Activated CD4-positive, CD25-positive, alpha-beta regulatory T cell treated with anti-CD3 and anti-CD28 coated beads, Interleukin-2, amount 50 U/mL, for 72 hours (primary cell): Measurements from ENCODE around the gene TWSG1.
"Not testable (repeated sequence)": the region's sequence is repeated elsewhere in the genome, so short reads cannot be mapped to it uniquely, and the experiment has no call there.

Experiments
- DNase-seq: peaks from one replicate; pipeline ENCODE4 v3.0.0; 2021

Gene TWSG1

GRCh38 chr18:9336827-9337226 lies 2.3 kb downstream of the TWSG1 start:
- DNase-seq = no peak

- DNase-seq = no peak
These were observed 3.3 kb downstream of the TWSG1 start for GRCh38 chr18:9337873-9338272.

- no peak for DNase-seq
These were observed 5.9 kb downstream of the TWSG1 start for GRCh38 chr18:9340472-9340871.

GRCh38 chr18:9343577-9343976 lies 9.0 kb downstream of the TWSG1 start:
- no peak for DNase-seq

GRCh38 chr18:9346775-9347174 lies 12.2 kb downstream of the TWSG1 start:
- no peak for DNase-seq

- DNase-seq = no peak
These were observed 13.6 kb downstream of the TWSG1 start for GRCh38 chr18:9348079-9348671.

GRCh38 chr18:9348766-9349165 lies 14.2 kb downstream of the TWSG1 start:
- no peak for DNase-seq

GRCh38 chr18:9353596-9353995 lies 19.0 kb downstream of the TWSG1 start:
- DNase-seq = no peak

- DNase-seq = no peak
These were observed 19.7 kb downstream of the TWSG1 start for GRCh38 chr18:9354256-9354655.

GRCh38 chr18:9356976-9357375 lies 22.4 kb downstream of the TWSG1 start:
- no peak for DNase-seq

- no peak for DNase-seq
These were observed 25.2 kb downstream of the TWSG1 start for GRCh38 chr18:9359796-9360195.

GRCh38 chr18:9361191-9361590 lies 26.6 kb downstream of the TWSG1 start:
- DNase-seq = no peak

GRCh38 chr18:9362869-9363268 lies 28.3 kb downstream of the TWSG1 start:
- no peak for DNase-seq

GRCh38 chr18:9364242-9364641 lies 29.7 kb downstream of the TWSG1 start:
- DNase-seq = no peak

GRCh38 chr18:9365406-9365805 lies 30.8 kb downstream of the TWSG1 start:
- no peak for DNase-seq

GRCh38 chr18:9366126-9366714 lies 31.6 kb downstream of the TWSG1 start:
- no peak for DNase-seq

GRCh38 chr18:9373254-9373653 lies 38.7 kb downstream of the TWSG1 start:
- DNase-seq = not testable (repeated sequence)

GRCh38 chr18:9379118-9379517 lies 44.5 kb downstream of the TWSG1 start:
- no peak for DNase-seq

- DNase-seq = no peak
These were observed 45.5 kb downstream of the TWSG1 start for GRCh38 chr18:9380101-9380500.

- DNase-seq = no peak
These were observed 46.2 kb downstream of the TWSG1 start for GRCh38 chr18:9380621-9381395.

GRCh38 chr18:9386879-9387278 lies 52.3 kb downstream of the TWSG1 start:
- DNase-seq = no peak

- DNase-seq = no peak
These were observed 53.3 kb downstream of the TWSG1 start for GRCh38 chr18:9387891-9388290.

GRCh38 chr18:9389706-9390105 lies 55.1 kb downstream of the TWSG1 start:
- DNase-seq = no peak

- no peak for DNase-seq
These were observed 58.2 kb downstream of the TWSG1 start for GRCh38 chr18:9392726-9393125.
